Heart left ventricle (tissue), 13 donors: Measurements from ENCODE around the gene MYBPHL.

Source experiments
- POLR2A ChIP-seq, 2 donors: fragments of 450-650 bp; IDR thresholded peaks; one replicate each; pipeline ENCODE4 v1.6.1; 2017; ENCODE audit warnings: antibody characterized with exemption in 2 of 2, mild to moderate bottlenecking in 2 of 2, moderate library complexity in 2 of 2
- TF ChIP-seq, protein P1 (sequence below), 12 donors: fragments of 200-600 bp; sonication (generic) in 4 of 12; IDR thresholded peaks; one replicate each; pipeline versions ENCODE4 v1.5.0 to v1.8.0; 2018 to 2022; ENCODE audit warnings: antibody characterized with exemption in 12 of 12, mild to moderate bottlenecking in 5 of 12
- donor health status: ischemic (EF 13 %, LVEDD 7.1; RV severe dilation, severe dysfunction).
- donor health status: DM: no; HTN: yes; CAD: no.
- donor health status: DM: no; HTN: no; CAD: no.
- donor health status: ischemic (EF 25% LVEDD 6.9; RV normal size, moderate dysfunction).
- donor health status: ischemic (EF 25% LVEDD 5.7; RV mildly dilated, moderate dysfunction).
- donor health status: ischemic (EF 35%, LVEDD 5.7; RV mildly dilated, moderate dysfunction).
- donor health status: nonischemic (EF 11% LVEDD 7.7; RV severe dilation, severe dysfunction).
- donor health status: DM: yes; HTN: yes; CAD: no.
- donor health status: PGD.
- donor health status: ischemic (EF 29% LVEDD 5.4; RV normal size, mild dysfunction).
- donor health status: nonischemic (EF 23%, LVEDD 6.1; RV moderate dilation, normal function).

DNA sequence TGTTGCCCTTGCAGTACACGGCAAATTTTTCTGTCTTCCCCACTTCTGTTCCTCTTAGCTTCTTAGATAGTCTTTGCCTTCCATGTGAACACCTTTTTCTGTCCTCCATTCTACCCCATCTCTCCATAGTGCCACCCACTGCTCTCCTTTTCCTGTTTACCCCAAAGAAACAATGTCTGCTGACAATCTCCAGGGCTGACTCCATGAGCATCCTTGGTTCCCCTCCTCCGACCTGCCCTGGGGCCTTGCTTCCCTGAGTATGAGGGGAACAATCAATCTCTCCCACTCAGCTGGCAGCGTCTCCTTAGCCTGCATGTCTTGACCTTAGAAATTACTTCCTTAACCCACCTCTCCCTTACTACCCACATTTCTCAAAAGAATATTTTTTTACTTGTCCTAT lies 12.3 kb upstream of the MYBPHL start:
- TF ChIP-seq, protein P1, sequence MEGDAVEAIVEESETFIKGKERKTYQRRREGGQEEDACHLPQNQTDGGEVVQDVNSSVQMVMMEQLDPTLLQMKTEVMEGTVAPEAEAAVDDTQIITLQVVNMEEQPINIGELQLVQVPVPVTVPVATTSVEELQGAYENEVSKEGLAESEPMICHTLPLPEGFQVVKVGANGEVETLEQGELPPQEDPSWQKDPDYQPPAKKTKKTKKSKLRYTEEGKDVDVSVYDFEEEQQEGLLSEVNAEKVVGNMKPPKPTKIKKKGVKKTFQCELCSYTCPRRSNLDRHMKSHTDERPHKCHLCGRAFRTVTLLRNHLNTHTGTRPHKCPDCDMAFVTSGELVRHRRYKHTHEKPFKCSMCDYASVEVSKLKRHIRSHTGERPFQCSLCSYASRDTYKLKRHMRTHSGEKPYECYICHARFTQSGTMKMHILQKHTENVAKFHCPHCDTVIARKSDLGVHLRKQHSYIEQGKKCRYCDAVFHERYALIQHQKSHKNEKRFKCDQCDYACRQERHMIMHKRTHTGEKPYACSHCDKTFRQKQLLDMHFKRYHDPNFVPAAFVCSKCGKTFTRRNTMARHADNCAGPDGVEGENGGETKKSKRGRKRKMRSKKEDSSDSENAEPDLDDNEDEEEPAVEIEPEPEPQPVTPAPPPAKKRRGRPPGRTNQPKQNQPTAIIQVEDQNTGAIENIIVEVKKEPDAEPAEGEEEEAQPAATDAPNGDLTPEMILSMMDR (IDR thresholded peaks at IDR 0.05): no peak
- TF ChIP-seq POLR2A (IDR thresholded peaks at IDR 0.05): no peak
